ENCODE results near the gene STRBP. TPM values are rescaled to one million over a fixed set of nuclear protein-coding genes. Genes with fewer than 3 reads are reported as not detected.
A peak's percentile ranks its signal among the peaks of the same experiment; 100 is the strongest.

STRBP gene
- total and polyA plus RNA-seq, 2 of the 4 experiments (the other 2 are of a cell fraction) = 2.1 to 2.5 TPM

DNA sequence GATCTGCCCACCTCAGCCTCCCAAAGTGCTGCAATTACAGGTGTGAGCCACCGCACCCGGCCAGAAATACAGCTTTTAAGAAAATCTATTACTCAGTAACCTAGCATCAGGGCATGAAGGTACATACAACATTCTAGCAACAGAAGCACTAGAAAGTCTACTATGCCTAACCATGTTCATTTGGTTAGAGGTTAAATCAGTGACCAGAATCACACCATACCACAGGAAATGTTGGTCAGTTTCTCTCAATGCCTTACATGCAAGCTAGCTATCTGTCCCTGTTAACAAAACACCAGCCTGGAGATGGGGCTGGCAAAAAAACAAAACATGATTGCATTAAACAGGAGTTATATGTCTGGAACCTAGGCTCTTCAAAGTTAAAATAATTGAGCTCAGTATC is 104.1 kb downstream of the STRBP start:
- Histone ChIP-seq H2BK120ac (ENCODE audit: low read depth, low read length) (peak overlapping the region; percentile 62; the same call in 1 of the 2 replicates), H3K23ac (ENCODE audit: low read depth, low read length) (no peak overlapping the region), H4K5ac (ENCODE audit: low read depth, low read length) (peak overlapping the region; percentile 55; the same call in 1 of the 2 replicates), H2BK15ac (ENCODE audit: low read depth, low read length) (no peak overlapping the region), H3K4me3 (ENCODE audit: insufficient read depth, low read depth, low read length) (no peak overlapping the region), H3K4ac (ENCODE audit: low read depth, low read length) (no peak overlapping the region), H3K18ac (ENCODE audit: low read depth, low read length) (peak overlapping the region; percentile 58; the same call in 1 of the 2 replicates), H3K9me3 (ENCODE audit: control insufficient read depth, insufficient read depth, low read length) (no peaks in the 10 kb centered on the region), H3K27me3 (ENCODE audit: control insufficient read depth, insufficient read depth, low read length) (no peaks in the 10 kb centered on the region), H3K27ac (ENCODE audit: insufficient read depth, low read length) (no peak overlapping the region), H2AK9ac (replicated peaks; ENCODE audit: low read depth, low read length, poor library complexity) (no peak overlapping the region), H2AK5ac (ENCODE audit: low read depth, low read length) (no peak overlapping the region), H4K20me1 (ENCODE audit: insufficient read depth, low read length) (no peaks in the 10 kb centered on the region), H3K9ac (ENCODE audit: low read depth, low read length) (no peak overlapping the region), H2BK5ac (ENCODE audit: low read depth, low read length, poor library complexity, severe bottlenecking) (no peak overlapping the region), H3K4me2 (ENCODE audit: low read depth, low read length) (no peak overlapping the region), H3K9me1 (ENCODE audit: insufficient read depth, low read length) (peaks cover 7% of the 10 kb centered on the region), H3K14ac (replicated peaks; ENCODE audit: low read depth, low read length) (no peak overlapping the region), H3K79me1 (ENCODE audit: low read depth in 1 of 2, low read length in 2 of 2) (no peaks in the 10 kb centered on the region), H3K36me3 (ENCODE audit: control insufficient read depth, insufficient read depth, low read length) (no peaks in the 10 kb centered on the region), H2BK20ac (ENCODE audit: low read depth, low read length) (0 out of 2 replicates have a peak overlapping the region, but pooled peaks have one; percentile 21), H4K91ac (ENCODE audit: insufficient read depth, low read depth, low read length) (no peak overlapping the region), H4K8ac (ENCODE audit: low read depth in 2 of 2, low read length in 2 of 2) (no peak overlapping the region), H2AFZ (replicated peaks; ENCODE audit: low read length, poor library complexity) (no peak overlapping the region), H3K56ac (ENCODE audit: extremely low read depth, insufficient read depth, low read length) (no peak overlapping the region), H3K4me1 (ENCODE audit: control insufficient read depth, insufficient read depth, low read length) (peaks cover 8% of the 10 kb centered on the region)
- in situ Hi-C loops (cut with MboI; ENCODE audit: low sequenced_read_pairs) (no loop called here), dilution Hi-C loops (cut with HindIII; ENCODE audit: low sequenced_read_pairs, unreplicated experiment) (no loop called here), intact Hi-C loops (cut with micrococcal nuclease) (no loop called here)
- ChIA-PET CTCF (no interaction called here), POLR2A (ENCODE audit: unreplicated experiment) (interaction anchor here (0.5 to 0.6 kb wide), 2 partner anchors 21 to 43 kb away, joined by 6 to 9 read pairs; no protein-coding TSS in a partner anchor)
- TF ChIP-seq RAD21 (IDR thresholded peaks at IDR 0.05; ENCODE audit: low read length) = no peak
- no peak for TF ChIP-seq ELK1 (IDR thresholded peaks at IDR 0.05; ENCODE audit: borderline replicate concordance, low read depth, low read length)
- TF ChIP-seq MAZ (IDR thresholded peaks at IDR 0.05; ENCODE audit: borderline replicate concordance, low read depth, low read length) = no peak
- TF ChIP-seq CTCF (conservative IDR thresholded peaks at IDR 0.05; ENCODE audit: low read depth, low read length) = no peak
- no peak for TF ChIP-seq MAFK (IDR thresholded peaks at IDR 0.05; ENCODE audit: low read depth, low read length)
- TF ChIP-seq SMC3 (IDR thresholded peaks at IDR 0.05; ENCODE audit: low read depth, low read length) = no peak
- TF ChIP-seq NFE2L2 (IDR thresholded peaks at IDR 0.05; ENCODE audit: low read depth, low read length) = no peak
- TF ChIP-seq, protein P1, sequence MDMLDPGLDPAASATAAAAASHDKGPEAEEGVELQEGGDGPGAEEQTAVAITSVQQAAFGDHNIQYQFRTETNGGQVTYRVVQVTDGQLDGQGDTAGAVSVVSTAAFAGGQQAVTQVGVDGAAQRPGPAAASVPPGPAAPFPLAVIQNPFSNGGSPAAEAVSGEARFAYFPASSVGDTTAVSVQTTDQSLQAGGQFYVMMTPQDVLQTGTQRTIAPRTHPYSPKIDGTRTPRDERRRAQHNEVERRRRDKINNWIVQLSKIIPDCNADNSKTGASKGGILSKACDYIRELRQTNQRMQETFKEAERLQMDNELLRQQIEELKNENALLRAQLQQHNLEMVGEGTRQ (IDR thresholded peaks at IDR 0.05; ENCODE audit: low read depth, low read length) = no peak
- no peak for TF ChIP-seq MXI1 (IDR thresholded peaks at IDR 0.05; ENCODE audit: borderline replicate concordance, low read depth, low read length)
- TF ChIP-seq BHLHE40 (IDR thresholded peaks at IDR 0.05; ENCODE audit: low read depth, low read length) = no peak
- TF ChIP-seq FOS (IDR thresholded peaks at IDR 0.05; ENCODE audit: low read depth, low read length) = no peak
- TF ChIP-seq POLR2A (IDR thresholded peaks at IDR 0.05; ENCODE audit: low read depth, low read length) = no peak
- TF ChIP-seq RCOR1 (IDR thresholded peaks at IDR 0.05; ENCODE audit: insufficient replicate concordance, low read length) = no peak
- no peak for TF ChIP-seq CEBPB (IDR thresholded peaks at IDR 0.05; ENCODE audit: low read depth, low read length)
- no peak for TF ChIP-seq CHD1 (IDR thresholded peaks at IDR 0.05; ENCODE audit: low read depth, low read length)
- no CpG with 5 or more reads among the region's 2 CpGs for WGBS, 2 experiments (ENCODE audit: extremely low coverage in 2 of 2, insufficient read length in 1 of 2)
- ATAC-seq (ENCODE audit: low read depth) (peak; percentile 21; the same call in 1 of the 2 replicates), DNase-seq (peak; percentile 4)
- BruUV-seq (replicated peaks) = no TSS peak

All from IMR-90 (cell line).